MM.1S (cell line): ENCODE measurements around the gene LOXL1.

ENCODE experiments used
- DNase-seq: peaks from one replicate; pipeline ENCODE4 v3.0.0-alpha.2; 2015
- H2AFZ ChIP-seq: fragments of 300-600 bp; sonication (generic); 2 replicates; pipeline ENCODE4 v1.6.0; 2016; ENCODE audit warnings: antibody characterized with exemption, low read length
- H3F3A ChIP-seq: fragments of 300-600 bp; sonication (generic); 2 replicates; pipeline ENCODE4 v1.6.1; 2016; ENCODE audit warnings: mild to moderate bottlenecking, antibody characterized with exemption, low read length, moderate library complexity, mixed read lengths; ENCODE audit not compliant: insufficient read depth
- H3K27ac ChIP-seq: fragments of 300-600 bp; sonication (generic); 2 replicates; pipeline ENCODE4 v1.5.1; 2016; ENCODE audit warnings: mild to moderate bottlenecking, low read length
- H3K27me3 ChIP-seq: fragments of 300-600 bp; sonication (generic); replicated peaks from 2 replicates; pipeline ENCODE4 v1.6.0; 2016; ENCODE audit warnings: low read length; ENCODE audit not compliant: insufficient read depth
- H3K36me3 ChIP-seq: fragments of 300-600 bp; sonication (generic); replicated peaks from 2 replicates; pipeline ENCODE4 v1.6.1; 2016; ENCODE audit warnings: mild to moderate bottlenecking, low read length, mixed read lengths; ENCODE audit not compliant: insufficient read depth
- H3K4me1 ChIP-seq: fragments of 300-600 bp; sonication (generic); 2 replicates; pipeline ENCODE4 v1.6.1; 2016; ENCODE audit warnings: low read length, mixed read lengths
- H3K4me2 ChIP-seq: fragments of 300-600 bp; sonication (generic); 2 replicates; pipeline ENCODE4 v1.6.0; 2016; ENCODE audit warnings: low read depth, low read length
- H3K4me3 ChIP-seq: fragments of 300-600 bp; sonication (generic); 2 replicates; pipeline ENCODE4 v1.5.1; 2016; ENCODE audit warnings: low read length, mixed read lengths
- H3K79me2 ChIP-seq: fragments of 300-600 bp; sonication (generic); 2 replicates; pipeline ENCODE4 v1.6.1; 2016; ENCODE audit warnings: mixed run types, low read length, mixed read lengths
- H3K9ac ChIP-seq: fragments of 300-600 bp; sonication (generic); 2 replicates; pipeline ENCODE4 v1.6.1; 2016; ENCODE audit warnings: low read length, mixed read lengths
- H3K9me2 ChIP-seq: fragments of 300-600 bp; sonication (generic); replicated peaks from 2 replicates; pipeline ENCODE4 v1.6.1; 2016; ENCODE audit warnings: mild to moderate bottlenecking, low read length, mixed read lengths; ENCODE audit not compliant: insufficient read depth
- H3K9me3 ChIP-seq: fragments of 300-600 bp; sonication (generic); replicated peaks from 2 replicates; pipeline ENCODE4 v1.6.1; 2016; ENCODE audit warnings: mild to moderate bottlenecking, low read length, mixed read lengths; ENCODE audit not compliant: insufficient read depth
- H4K20me1 ChIP-seq: fragments of 300-600 bp; sonication (generic); 2 replicates; pipeline ENCODE4 v1.6.1; 2016; ENCODE audit warnings: mild to moderate bottlenecking, low read length, moderate library complexity, mixed read lengths; ENCODE audit not compliant: insufficient read depth
- EZH2 ChIP-seq: fragments of 300-600 bp; sonication (generic); optimal IDR thresholded peaks from 2 replicates; pipeline ENCODE3; 2017; ENCODE audit warnings: low read depth, mild to moderate bottlenecking, antibody characterized with exemption, low read length, mixed read lengths
- EZH2phosphoT487 ChIP-seq: fragments of 300-600 bp; sonication (generic); IDR thresholded peaks from 2 replicates; pipeline ENCODE4 v1.6.1; 2018; ENCODE audit warnings: antibody characterized with exemption, low read length
- TF ChIP-seq, protein P1 (sequence below): fragments of 300-600 bp; sonication (generic); IDR thresholded peaks from 2 replicates; pipeline ENCODE4 v1.5.1; 2016; ENCODE audit warnings: antibody characterized with exemption, low read length, mixed read lengths

The LOXL1 gene

DNA sequence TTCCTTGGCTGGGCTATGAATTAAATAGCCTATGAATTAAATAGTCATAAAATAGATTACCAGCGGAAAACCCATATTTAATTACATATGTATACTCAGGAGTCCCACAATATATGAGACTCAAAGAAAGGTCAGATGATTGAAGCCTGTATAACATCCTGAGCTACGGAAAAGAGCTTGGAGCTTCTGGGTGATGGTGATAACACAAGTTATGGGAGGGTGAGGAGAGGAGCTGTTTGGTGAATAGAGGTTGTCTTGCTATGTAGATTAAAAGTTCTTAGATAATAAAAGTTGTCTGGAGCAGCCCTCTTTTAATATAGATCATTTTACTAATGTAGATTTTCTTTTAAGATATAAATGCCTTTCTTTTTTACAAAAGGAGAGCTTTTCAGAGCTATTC, 70.0 kb downstream of the LOXL1 start:
- Histone ChIP-seq H3K9me3 (no peaks in the 10 kb centered on the region), H3K4me1 (0 out of 2 replicates have a peak, but pooled peaks cover 9% of the 10 kb centered on the region), H3K9me2 (no peaks in the 10 kb centered on the region), H4K20me1 (no peaks in the 10 kb centered on the region), H2AFZ (no peak overlapping the region), H3K27ac (peak overlapping the region; percentile 50; the same call in 1 of the 2 replicates), H3F3A (peaks cover 17% of the 10 kb centered on the region), H3K27me3 (no peaks in the 10 kb centered on the region), H3K79me2 (peaks cover 65% of the 10 kb centered on the region), H3K4me2 (peak overlapping the region; percentile 86), H3K36me3 (peaks cover 4% of the 10 kb centered on the region; the same call in 1 of the 2 replicates), H3K4me3 (peak overlapping the region; percentile 87), H3K9ac (peak overlapping the region; percentile 23; the same call in 1 of the 2 replicates)
- no peak for DNase-seq
- TF ChIP-seq EZH2phosphoT487 (no peak), EZH2 (no peak)
- TF ChIP-seq, protein P1, sequence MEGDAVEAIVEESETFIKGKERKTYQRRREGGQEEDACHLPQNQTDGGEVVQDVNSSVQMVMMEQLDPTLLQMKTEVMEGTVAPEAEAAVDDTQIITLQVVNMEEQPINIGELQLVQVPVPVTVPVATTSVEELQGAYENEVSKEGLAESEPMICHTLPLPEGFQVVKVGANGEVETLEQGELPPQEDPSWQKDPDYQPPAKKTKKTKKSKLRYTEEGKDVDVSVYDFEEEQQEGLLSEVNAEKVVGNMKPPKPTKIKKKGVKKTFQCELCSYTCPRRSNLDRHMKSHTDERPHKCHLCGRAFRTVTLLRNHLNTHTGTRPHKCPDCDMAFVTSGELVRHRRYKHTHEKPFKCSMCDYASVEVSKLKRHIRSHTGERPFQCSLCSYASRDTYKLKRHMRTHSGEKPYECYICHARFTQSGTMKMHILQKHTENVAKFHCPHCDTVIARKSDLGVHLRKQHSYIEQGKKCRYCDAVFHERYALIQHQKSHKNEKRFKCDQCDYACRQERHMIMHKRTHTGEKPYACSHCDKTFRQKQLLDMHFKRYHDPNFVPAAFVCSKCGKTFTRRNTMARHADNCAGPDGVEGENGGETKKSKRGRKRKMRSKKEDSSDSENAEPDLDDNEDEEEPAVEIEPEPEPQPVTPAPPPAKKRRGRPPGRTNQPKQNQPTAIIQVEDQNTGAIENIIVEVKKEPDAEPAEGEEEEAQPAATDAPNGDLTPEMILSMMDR: no peak

DNA sequence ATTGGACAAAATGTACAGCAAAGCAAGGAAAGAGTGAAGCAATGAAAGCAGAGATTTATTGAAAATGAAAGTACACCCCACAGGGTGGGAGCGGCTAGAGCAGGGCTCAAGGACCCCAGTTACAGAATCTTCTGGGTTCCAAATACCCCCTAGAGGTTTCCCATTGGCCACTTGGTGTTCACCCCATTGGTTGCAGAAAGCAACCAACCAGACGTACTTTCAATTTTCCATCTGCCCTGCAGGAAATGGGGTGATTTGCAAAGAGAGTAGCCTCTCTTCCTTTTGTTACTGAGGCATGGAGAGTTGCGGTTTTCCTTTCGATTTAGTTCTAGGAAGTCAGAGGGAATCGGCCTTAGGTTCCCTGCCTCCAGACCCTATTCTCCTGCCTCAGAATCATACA, 70.7 kb downstream of the LOXL1 start:
- peak overlapping the region; percentile 50; the same call in 1 of the 2 replicates for H3K27ac ChIP-seq

DNA sequence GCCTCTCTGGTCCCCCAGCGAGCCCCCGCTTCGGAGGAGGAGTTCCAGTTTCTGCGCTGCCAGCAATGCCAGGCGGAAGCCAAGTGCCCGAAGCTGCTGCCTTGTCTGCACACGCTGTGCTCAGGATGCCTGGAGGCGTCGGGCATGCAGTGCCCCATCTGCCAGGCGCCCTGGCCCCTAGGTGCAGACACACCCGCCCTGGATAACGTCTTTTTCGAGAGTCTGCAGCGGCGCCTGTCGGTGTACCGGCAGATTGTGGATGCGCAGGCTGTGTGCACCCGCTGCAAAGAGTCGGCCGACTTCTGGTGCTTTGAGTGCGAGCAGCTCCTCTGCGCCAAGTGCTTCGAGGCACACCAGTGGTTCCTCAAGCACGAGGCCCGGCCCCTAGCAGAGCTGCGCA, 71.7 kb downstream of the LOXL1 start:
- peaks cover 17% of the 10 kb centered on the region for H3F3A ChIP-seq
- no peaks in the 10 kb centered on the region for H4K20me1 ChIP-seq
- H3K79me2 ChIP-seq: peaks cover 77% of the 10 kb centered on the region
- no peak overlapping the region for H3K4me3 ChIP-seq
- no peak for DNase-seq
- no peak overlapping the region for H3K27ac ChIP-seq
- H3K27me3 ChIP-seq: no peaks in the 10 kb centered on the region
- H3K4me2 ChIP-seq: peak overlapping the region; percentile 86; the same call in 1 of the 2 replicates
- TF ChIP-seq EZH2 (no peak), EZH2phosphoT487 (no peak)
- TF ChIP-seq, protein P1: no peak
- no peak overlapping the region for H2AFZ ChIP-seq
- 0 out of 2 replicates have a peak, but pooled peaks cover 5% of the 10 kb centered on the region for H3K4me1 ChIP-seq
- no peak overlapping the region for H3K9ac ChIP-seq
- H3K9me2 ChIP-seq: no peaks in the 10 kb centered on the region
- peaks cover 4% of the 10 kb centered on the region; the same call in 1 of the 2 replicates for H3K36me3 ChIP-seq
- no peaks in the 10 kb centered on the region for H3K9me3 ChIP-seq

More for the DNA sequence above, 70.7 kb downstream of the LOXL1 start:
- H3K9ac ChIP-seq: peak overlapping the region; percentile 23; the same call in 1 of the 2 replicates
- no peaks in the 10 kb centered on the region for H3K9me3 ChIP-seq
- no peaks in the 10 kb centered on the region for H3K9me2 ChIP-seq
- peak overlapping the region; percentile 87 for H3K4me3 ChIP-seq
- peaks cover 4% of the 10 kb centered on the region; the same call in 1 of the 2 replicates for H3K36me3 ChIP-seq
- TF ChIP-seq, protein P1: no peak
- TF ChIP-seq EZH2phosphoT487: no peak
- no peak for TF ChIP-seq EZH2
- 0 out of 2 replicates have a peak, but pooled peaks cover 9% of the 10 kb centered on the region for H3K4me1 ChIP-seq
- H3K27me3 ChIP-seq: no peaks in the 10 kb centered on the region
- H3K79me2 ChIP-seq: peaks cover 70% of the 10 kb centered on the region
- no peak overlapping the region for H2AFZ ChIP-seq
- peak overlapping the region; percentile 86 for H3K4me2 ChIP-seq
- no peaks in the 10 kb centered on the region for H4K20me1 ChIP-seq
- H3F3A ChIP-seq: peaks cover 17% of the 10 kb centered on the region
- DNase-seq: peak; percentile 58
